ENCODE results near the gene MYOM3.

MYOM3 gene

DNA sequence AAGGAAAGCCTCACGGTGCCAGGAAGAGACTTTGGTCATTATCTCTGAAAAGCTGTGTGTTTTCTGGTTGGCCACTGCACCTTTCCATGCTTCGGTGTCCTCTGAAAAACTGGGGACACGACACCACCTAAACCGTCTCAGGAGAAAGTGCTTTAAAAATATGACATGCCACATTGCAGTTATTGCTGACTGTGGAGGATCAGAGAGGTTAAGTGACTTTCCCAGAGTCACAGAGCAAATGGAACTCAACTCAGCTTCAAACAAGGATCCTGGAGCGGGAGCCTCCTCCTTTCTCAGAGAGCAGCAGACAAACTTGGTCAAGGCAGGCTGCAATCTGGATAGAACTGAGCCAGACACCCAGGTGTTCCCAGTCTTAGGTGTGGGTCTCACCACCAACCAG, 13.8 kb downstream of the MYOM3 start:
- DNase-seq: no peak
- no peaks in the 10 kb centered on the region for H3K27me3 ChIP-seq
- no peak overlapping the region for H3K4me3 ChIP-seq (ENCODE audit: low read depth, low read length)
- no peaks in the 10 kb centered on the region for H3K9me3 ChIP-seq
- no peaks in the 10 kb centered on the region for H3K4me1 ChIP-seq
- TF ChIP-seq, protein P1, sequence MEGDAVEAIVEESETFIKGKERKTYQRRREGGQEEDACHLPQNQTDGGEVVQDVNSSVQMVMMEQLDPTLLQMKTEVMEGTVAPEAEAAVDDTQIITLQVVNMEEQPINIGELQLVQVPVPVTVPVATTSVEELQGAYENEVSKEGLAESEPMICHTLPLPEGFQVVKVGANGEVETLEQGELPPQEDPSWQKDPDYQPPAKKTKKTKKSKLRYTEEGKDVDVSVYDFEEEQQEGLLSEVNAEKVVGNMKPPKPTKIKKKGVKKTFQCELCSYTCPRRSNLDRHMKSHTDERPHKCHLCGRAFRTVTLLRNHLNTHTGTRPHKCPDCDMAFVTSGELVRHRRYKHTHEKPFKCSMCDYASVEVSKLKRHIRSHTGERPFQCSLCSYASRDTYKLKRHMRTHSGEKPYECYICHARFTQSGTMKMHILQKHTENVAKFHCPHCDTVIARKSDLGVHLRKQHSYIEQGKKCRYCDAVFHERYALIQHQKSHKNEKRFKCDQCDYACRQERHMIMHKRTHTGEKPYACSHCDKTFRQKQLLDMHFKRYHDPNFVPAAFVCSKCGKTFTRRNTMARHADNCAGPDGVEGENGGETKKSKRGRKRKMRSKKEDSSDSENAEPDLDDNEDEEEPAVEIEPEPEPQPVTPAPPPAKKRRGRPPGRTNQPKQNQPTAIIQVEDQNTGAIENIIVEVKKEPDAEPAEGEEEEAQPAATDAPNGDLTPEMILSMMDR (IDR thresholded peaks at IDR 0.05; ENCODE audit: low read depth, low read length): no peak
- H3K36me3 ChIP-seq: no peaks in the 10 kb centered on the region

DNA sequence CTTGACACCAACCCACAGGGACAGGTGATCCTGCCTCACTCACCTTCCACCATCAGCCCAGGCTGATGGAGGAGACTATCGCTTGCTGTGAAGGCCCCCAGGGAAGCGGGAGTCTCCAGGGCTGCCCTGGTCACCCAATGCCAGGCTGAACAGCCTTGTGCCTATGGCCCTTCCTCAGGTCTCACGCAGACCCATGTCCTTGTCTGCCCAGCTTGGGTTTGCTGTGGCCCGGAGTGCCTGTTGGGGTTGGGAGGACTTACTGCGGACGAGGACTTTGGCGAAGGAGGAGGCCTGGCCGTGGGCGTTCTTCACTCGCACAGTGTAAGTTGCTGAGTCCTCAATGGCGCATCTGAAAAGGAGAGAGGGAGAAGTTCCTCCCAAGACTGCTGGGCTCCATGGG, 14.3 kb downstream of the MYOM3 start:
- TF ChIP-seq, protein P1 (IDR thresholded peaks at IDR 0.05; ENCODE audit: low read depth, low read length): no peak
- H3K4me3 ChIP-seq (ENCODE audit: low read depth, low read length): no peak overlapping the region
- H3K27me3 ChIP-seq: no peaks in the 10 kb centered on the region
- no peak for DNase-seq
- no peaks in the 10 kb centered on the region for H3K9me3 ChIP-seq
- no peaks in the 10 kb centered on the region for H3K36me3 ChIP-seq
- H3K4me1 ChIP-seq: no peaks in the 10 kb centered on the region

DNA sequence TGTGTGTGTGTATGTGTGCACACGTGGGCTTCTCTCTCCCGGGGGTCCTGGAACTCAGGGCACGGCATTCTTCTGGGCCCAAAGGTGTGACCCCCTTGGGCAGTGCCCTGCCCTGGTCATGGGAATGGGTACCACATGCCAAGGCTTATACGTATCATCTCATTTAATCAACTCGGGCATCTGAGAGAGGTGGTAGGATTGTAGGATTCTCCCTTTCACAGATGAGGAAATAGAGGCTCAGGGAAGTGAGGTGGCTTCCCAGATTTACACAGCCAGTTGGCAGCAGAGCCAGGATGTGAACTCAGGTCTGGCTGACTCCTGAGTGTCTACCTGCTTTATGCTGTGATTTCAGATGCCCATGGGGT, 15.2 kb downstream of the MYOM3 start:
- H3K9me3 ChIP-seq: no peaks in the 10 kb centered on the region
- TF ChIP-seq, protein P1 (IDR thresholded peaks at IDR 0.05; ENCODE audit: low read depth, low read length): no peak
- no peaks in the 10 kb centered on the region for H3K27me3 ChIP-seq
- no peaks in the 10 kb centered on the region for H3K36me3 ChIP-seq
- no peaks in the 10 kb centered on the region for H3K4me1 ChIP-seq
- no peak overlapping the region for H3K4me3 ChIP-seq (ENCODE audit: low read depth, low read length)
- no peak for DNase-seq

DNA sequence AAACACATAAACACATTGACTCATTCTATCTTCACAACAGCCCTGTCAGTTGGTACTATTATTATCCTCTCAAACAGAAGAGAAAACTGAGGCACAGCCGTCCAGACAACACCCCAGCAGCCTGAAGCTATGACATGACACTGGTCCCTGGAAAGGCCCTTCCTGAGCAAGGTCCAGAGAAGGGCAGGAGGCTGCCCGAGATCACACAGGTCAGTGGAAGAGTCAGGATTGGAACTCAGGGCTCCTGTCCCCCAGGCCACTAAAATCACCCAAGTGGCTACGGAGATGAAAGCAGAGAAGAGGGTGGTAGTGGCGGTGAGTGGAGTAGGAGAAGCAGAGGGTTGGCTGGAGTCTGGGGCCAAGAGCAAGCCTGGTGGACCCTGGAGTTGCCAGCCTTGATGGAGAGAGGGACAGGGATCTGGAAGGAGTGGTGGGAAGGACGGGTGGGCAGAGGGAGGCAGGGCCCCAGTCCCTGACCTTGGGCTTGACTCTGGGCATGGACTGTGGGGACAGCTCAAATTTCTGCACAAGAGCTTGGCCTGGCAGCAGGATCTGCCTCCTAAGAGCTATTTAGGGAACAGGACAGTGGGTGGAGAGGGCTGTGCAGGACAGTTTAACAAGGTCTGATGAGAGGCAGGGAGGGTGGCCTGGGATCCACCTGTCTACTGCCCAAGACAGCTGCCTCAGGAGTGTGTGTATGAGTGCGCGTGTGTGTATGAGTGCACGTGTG, 15.8 kb downstream of the MYOM3 start:
- Histone ChIP-seq H3K36me3 (no peaks in the 10 kb centered on the region), H3K4me3 (ENCODE audit: low read depth, low read length) (no peak overlapping the region), H3K4me1 (no peaks in the 10 kb centered on the region), H3K9me3 (no peaks in the 10 kb centered on the region), H3K27me3 (no peaks in the 10 kb centered on the region)
- DNase-seq: no peak
- TF ChIP-seq, protein P1 (IDR thresholded peaks at IDR 0.05; ENCODE audit: low read depth, low read length): no peak

DNA sequence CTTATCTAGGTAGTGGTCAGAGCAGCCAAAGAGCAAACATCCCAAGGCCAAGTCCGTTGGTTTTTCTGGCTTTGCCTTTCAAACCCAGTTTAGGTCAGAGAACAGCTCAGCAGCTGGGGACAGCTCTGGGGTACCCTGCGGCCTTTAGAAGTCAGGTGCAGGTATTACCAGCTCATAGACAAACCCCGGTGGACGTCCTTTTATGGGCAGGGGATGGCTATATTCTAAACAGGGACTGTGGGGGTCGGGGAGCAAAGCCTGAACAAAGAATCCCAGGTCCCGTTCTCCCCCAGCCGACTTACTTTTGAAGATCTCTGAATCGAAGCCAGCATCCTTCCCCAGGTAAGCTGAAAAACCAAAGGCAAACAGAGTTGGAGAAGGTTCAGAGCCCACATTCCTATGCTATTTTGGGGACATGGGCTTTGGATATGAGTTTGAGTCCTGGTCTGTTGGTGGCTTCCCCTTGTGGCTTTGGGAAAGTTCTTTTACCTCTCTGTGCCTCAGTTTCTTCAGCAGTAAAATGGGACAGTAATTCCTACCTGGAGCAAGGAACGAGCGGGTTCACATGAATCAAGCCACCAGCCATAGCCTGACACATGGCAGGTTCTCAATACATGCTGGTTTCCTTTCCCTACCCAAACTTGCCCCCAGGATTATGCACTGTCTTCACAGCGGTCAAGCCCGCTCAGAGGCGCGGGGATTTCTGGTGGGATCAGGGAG, 16.6 kb downstream of the MYOM3 start:
- TF ChIP-seq, protein P1 (IDR thresholded peaks at IDR 0.05; ENCODE audit: low read depth, low read length): no peak
- DNase-seq: no peak
- H3K4me1 ChIP-seq: no peaks in the 10 kb centered on the region
- H3K36me3 ChIP-seq: no peaks in the 10 kb centered on the region
- H3K27me3 ChIP-seq: no peaks in the 10 kb centered on the region
- H3K9me3 ChIP-seq: no peaks in the 10 kb centered on the region
- H3K4me3 ChIP-seq (ENCODE audit: low read depth, low read length): no peak overlapping the region

DNA sequence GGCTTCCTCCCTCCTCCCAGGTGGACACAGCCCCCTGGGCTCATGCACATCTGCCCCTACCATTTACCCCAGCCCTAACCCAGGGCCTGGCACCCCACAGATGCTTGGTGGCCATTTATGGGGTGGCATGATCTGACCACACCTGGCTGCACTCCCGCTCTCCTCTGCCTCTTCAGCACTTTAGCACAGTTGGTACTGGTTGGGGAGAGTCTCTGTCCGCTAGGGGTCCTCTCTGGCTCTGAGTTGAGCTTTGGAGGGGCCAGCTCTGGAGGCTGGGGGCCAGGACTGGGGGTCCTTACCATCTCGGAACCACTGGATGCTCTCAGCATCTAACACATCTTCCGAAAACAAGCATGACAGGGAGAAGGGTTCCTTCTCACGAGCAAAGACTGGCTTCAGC, 17.4 kb downstream of the MYOM3 start:
- Histone ChIP-seq H3K4me1 (no peaks in the 10 kb centered on the region), H3K9me3 (no peaks in the 10 kb centered on the region), H3K4me3 (ENCODE audit: low read depth, low read length) (no peak overlapping the region), H3K27me3 (no peaks in the 10 kb centered on the region), H3K36me3 (no peaks in the 10 kb centered on the region)
- no peak for DNase-seq
- TF ChIP-seq, protein P1 (IDR thresholded peaks at IDR 0.05; ENCODE audit: low read depth, low read length): no peak
